HL-60/S4 treated with retinoic acid at 250 ng/mL for 4 days and 3 days (cell line): ENCODE measurements around the gene LPXN.

Source experiments
- in situ Hi-C: fragments of 300-500 bp; cut with MboI; formaldehyde crosslinking; loops from 2 replicates; pipeline ENCODE4 v1.7.0; 2022; ENCODE audit warnings: low sequenced_read_pairs

Gene LPXN

GRCh38 chr11:58525037-58525614 is 50.5 kb downstream of the LPXN start:
- in situ Hi-C loops, result no loop called here

DNA sequence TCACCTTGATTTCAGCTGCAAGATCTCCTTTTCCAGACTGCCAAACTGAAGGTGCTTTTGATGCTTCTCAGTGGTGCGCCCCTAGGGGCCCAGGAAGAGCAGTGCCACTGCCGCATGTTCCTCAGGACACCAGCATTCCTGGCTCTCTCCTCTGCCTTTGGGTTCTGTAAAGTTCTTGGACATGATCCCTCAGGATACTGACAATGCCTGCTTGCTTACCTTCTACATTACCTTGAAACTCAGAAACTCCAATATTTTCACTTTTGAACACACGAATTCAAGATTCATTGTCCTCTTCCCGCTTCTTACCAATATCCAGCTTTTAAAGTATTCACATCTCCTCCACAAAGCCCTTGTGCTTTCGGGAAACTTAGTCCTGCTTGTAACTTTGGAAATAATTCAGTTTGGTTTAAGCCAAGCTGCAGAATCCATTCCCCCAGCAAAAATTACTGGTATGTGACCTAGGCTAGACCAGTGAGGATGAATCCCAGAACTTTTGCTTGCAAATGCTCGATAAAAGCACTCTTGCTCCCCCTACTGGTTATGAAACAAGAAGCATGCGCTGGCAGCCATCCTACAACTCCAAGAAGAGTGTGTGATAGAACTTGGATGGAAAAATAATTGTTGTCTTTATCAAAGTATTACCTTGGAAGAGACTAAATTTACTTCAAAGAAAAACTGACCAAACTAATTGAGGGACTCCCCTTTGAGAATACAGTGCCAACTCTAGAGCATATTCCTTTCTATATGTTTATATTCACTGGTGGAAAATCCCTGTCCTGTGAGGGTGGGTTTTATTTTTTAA is 51.2 kb downstream of the LPXN start:
- in situ Hi-C loops, result no loop called here

DNA sequence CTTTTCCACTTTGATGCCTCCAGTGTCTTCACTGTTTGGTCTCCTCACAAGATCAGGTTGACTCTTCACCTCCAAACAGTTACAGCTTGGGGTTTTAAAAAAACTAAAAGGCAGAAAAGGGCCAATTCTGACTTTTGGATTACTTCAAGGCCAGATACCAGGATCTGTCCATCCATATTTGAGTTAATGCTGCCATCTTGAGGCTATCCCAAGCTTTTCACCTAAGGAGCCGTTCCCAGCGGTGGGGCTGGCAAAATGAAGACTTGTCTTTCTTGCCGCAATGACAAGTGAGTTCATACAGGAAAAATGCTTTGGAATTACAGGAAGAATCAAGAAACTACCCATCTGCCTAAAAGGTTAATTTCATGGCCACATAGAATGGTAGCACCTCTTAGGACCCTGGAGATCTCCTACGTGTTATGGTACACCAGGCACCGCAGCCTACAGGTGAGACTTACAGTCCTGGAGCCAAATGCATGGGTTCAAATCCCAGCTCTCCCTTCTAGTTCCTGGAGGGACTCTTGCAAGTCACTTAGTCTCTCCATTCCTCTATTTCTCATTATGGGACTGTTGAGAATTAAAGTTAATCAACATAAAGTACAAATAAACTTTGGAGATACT is 61.8 kb downstream of the LPXN start:
- in situ Hi-C loops, result no loop called here

- in situ Hi-C loops, result no loop called here
These were observed 64.0 kb downstream of the LPXN start for GRCh38 chr11:58511636-58512035.

DNA sequence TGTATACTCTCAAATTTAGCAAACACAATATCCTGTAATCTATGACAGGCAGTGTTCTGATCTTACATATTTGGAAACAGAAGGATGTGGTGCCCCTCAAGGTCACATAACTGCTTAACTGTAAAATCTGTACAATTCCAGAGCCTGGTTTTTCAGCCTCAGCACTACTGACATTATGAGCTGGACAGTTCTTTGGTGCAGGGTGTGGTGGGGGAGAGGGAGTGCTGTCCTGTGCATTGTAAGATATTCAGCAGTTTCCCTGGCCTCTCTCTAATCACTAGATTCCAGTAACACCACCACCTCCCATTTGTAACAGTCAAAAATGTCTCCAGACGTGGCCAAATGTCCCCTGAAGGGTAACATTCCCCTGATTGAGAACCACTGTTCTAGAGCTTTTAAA is 65.9 kb downstream of the LPXN start:
- in situ Hi-C loops, result no loop called here

GRCh38 chr11:58508814-58509213 is 66.8 kb downstream of the LPXN start:
- in situ Hi-C loops, result no loop called here

GRCh38 chr11:58508005-58508404 is 67.7 kb downstream of the LPXN start, which contains the start of gene OR5B21:
TSS of gene OR5B21 (minus strand) at chr11:58508105. CDS start at chr11:58508105, 0 bp downstream.
- in situ Hi-C loops, result no loop called here

- in situ Hi-C loops, result no loop called here
These were observed 68.3 kb downstream of the LPXN start for GRCh38 chr11:58507355-58507754.

DNA sequence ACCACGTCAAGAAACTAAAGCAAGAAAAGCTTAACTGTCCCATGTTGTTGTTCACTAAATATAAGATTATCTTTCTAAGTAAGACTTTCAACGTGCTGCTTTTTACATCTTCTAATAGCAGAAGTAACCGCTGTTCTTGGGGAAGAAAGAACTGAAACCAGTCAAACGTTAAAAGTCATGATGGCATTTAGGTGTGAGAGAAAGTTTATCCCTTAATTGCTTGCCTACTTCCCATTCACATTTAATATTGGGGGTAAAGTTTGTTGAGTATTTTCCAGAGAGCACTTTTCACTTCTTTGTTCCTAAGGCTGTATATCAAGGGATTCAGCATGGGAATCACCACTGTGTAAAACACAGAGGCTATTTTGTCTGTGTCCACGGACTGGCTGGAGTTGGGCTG is 68.7 kb downstream of the LPXN start:
- in situ Hi-C loops, result no loop called here

DNA sequence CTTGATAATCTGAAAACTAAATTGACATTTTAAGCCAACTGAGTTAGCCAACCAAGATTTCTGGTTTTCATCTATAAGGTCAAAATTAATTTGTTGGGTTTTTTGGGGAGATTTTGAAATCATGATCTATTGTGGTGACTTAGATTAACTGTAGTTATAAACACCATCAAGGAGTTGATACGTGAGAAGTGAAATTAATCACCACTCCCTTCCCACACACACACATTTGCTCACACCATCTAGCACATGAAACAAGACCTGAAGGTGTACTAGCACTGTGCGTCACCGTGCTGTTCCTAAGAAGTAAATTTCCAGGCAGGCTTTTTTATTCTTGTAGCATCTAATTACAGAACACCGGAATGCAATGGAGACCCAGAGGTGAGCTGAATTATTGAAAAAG is 69.8 kb downstream of the LPXN start:
- in situ Hi-C loops, result no loop called here

DNA sequence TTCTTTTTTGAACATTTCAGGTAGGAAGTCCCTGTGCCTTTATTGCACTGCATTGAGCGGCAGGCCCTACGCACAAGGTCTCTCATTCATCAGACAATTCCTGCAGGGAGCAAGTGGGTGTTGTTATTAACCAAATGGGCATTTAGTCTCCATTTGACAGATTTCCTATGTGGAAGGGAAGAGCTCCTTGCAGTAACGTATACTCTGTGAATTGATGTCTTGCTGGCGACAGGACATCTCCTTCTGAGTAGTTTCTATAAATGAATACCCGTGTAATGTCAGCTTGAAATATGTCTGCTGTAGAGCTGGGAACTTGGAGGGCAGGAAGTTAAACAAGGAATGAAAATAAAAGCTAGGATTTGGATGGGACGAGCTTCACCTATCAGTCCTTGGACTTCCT is 71.4 kb downstream of the LPXN start:
- in situ Hi-C loops, result no loop called here

- in situ Hi-C loops, result no loop called here
These were observed 72.2 kb downstream of the LPXN start for GRCh38 chr11:58503361-58503856.

DNA sequence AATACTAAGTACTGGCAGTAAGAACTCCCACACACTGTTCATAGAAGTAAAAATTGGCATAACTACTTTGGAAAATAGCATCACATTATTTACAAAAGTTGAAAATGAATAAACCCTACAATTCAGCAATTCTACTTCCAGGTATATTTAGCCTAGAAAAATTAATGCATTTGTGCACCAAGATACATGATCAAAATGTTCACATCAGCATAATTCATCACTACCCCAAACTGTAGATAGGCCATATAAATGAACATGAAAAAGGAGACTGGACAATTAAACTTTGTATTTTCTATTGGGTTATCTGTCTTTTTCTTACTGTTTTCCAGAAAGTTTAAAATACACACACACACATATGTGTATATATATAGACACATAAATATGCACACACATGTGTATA is 73.7 kb downstream of the LPXN start:
- in situ Hi-C loops, result no loop called here

DNA sequence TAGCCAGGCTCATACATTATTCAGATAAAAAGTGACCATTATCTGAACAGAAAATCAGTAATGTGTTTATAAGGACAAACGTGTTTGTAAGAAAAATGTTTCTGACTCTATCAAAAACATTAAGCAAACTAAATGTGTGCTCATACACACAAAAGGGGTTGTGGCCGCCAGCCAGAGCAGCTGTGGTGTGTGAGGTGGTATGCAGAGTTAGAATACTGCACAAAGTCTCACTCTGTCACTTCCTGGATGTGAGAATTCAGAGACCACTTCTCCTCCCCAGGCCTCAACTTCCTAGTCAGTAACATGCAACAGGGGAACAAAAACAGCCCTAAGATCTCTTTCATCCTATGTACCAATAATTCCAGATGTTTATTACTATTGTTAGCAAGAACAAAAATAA is 77.2 kb downstream of the LPXN start:
- in situ Hi-C loops, result no loop called here

GRCh38 chr11:58497951-58498350 is 77.7 kb downstream of the LPXN start:
- in situ Hi-C loops, result no loop called here

GRCh38 chr11:58495906-58496305 is 79.8 kb downstream of the LPXN start:
- in situ Hi-C loops, result no loop called here

GRCh38 chr11:58494101-58494500 is 81.6 kb downstream of the LPXN start:
- in situ Hi-C loops, result no loop called here

DNA sequence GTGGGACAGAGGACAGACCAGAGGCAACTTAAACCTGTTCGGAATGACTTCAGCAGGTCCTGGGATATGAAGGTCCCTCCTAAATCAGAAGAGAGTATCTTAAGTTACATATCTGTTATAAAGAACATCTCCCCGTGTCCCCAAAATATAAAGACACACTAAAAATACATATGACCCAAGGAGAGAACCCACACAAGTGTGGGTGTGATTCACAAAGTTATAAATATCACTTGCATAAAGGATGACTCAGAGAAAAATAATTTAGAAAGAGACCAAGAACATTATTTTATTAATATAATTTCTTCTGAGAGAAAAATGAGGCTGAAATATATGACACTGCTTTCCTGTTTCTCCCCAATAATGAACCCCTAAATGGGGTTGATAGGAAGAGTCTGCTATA is 82.0 kb downstream of the LPXN start:
- in situ Hi-C loops, result no loop called here

- in situ Hi-C loops, result no loop called here
These were observed 84.8 kb downstream of the LPXN start for GRCh38 chr11:58490827-58491226.

DNA sequence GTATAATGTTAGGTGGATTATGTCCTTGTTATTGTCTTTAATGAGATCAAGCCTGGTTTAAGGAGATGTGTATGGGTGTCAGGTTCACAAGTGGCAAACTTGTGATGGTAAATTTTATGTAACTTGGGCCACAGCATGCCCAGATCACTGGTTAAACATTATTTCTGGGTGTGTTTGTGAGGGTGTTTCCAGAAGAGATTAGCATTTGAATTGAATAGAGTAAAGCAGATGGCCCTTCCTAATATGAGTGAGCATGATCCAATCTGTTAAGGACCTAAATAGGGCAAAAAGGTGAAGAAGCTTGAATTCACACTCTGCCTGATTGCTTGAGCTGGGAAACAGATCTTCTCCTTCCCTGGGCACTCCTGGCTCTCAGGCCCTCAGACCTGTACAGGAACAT is 88.5 kb downstream of the LPXN start:
- in situ Hi-C loops, result no loop called here

DNA sequence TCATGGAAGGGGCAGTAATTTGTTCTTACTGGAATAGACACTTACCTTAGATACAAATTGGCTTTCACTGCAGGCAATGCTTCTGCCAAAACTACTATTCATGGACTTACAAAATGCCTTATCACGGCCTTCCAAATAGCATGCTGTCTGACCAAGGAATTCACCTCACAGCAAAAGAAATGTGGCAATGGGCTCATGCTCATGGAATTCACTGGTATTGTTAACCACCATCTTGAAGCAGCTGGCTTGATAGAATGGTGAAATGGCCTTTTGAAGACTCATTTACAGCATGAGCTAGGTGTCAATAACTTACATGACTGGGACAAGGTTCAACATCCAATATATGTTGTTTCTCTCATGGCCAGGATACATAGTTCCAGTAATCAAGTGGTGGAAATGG is 89.7 kb downstream of the LPXN start:
- in situ Hi-C loops, result no loop called here
